Activated CD4-positive, alpha-beta memory T cell treated with anti-CD3 and anti-CD28 coated beads, Interleukin-2, amount 10 ng/mL, durations not matched to agents 7 days and 5 days (primary cell): Measurements from ENCODE around the gene GLB1L. TPM values are rescaled to one million over a fixed set of nuclear protein-coding genes. Genes with fewer than 3 reads are reported as not detected.

Experiments
- CTCF ChIA-PET: fragments of 350-600 bp; sonication (Branson Sonifier 250); formaldehyde crosslinking; loops from one replicate; lab custom pipeline; 2021; ENCODE audit warnings: antibody characterized with exemption, inconsistent platforms; lab: Charles Lee
- POLR2A ChIA-PET: fragments of 350-600 bp; sonication (Branson Sonifier 250); formaldehyde crosslinking; loops from one replicate; lab custom pipeline; 2021; ENCODE audit warnings: antibody characterized with exemption; lab: Charles Lee
- DNase-seq: peaks from one replicate; pipeline ENCODE4 v3.0.0-alpha.2; 2020
- H3K27ac Mint-ChIP-seq: one replicate; pipeline ENCODE4 v1.8.0; 2021; ENCODE audit warnings: mild to moderate bottlenecking, mixed read lengths
- H3K27me3 Mint-ChIP-seq: one replicate; pipeline ENCODE4 v1.8.0; 2021; ENCODE audit warnings: mixed read lengths
- H3K36me3 Mint-ChIP-seq: one replicate; pipeline ENCODE4 v1.8.0; 2021; ENCODE audit warnings: low read depth, mixed read lengths
- H3K4me1 Mint-ChIP-seq: one replicate; pipeline ENCODE4 v1.8.0; 2021; ENCODE audit warnings: mixed read lengths
- H3K4me3 Mint-ChIP-seq: one replicate; pipeline ENCODE4 v1.8.0; 2021; ENCODE audit warnings: mild to moderate bottlenecking, mixed read lengths
- H3K9me3 Mint-ChIP-seq: one replicate; pipeline ENCODE4 v1.8.0; 2021; ENCODE audit warnings: mixed read lengths
- total RNA-seq, 2 experiments: library from RNA; stranded (reverse); gene quantifications; one replicate each; pipeline ENCODE4 v1.2.3, GENCODE V29; 2021

The GLB1L gene
- total RNA-seq, 2 experiments from 2014 or later: 6.2 to 7.3 TPM

GRCh38 chr2:219252084-219252483 is 6.8 kb upstream of the GLB1L start:
- DNase-seq: peak; percentile 46
- Mint-ChIP-seq H3K4me3 (peak overlapping the region; percentile 100), H3K27me3 (no peaks in the 10 kb centered on the region), H3K9me3 (no peaks in the 10 kb centered on the region), H3K27ac (peak overlapping the region; percentile 81), H3K36me3 (peaks cover 63% of the 10 kb centered on the region), H3K4me1 (peaks cover 66% of the 10 kb centered on the region)
- ChIA-PET CTCF (interaction anchor here (0.6 to 9.7 kb wide), 8 partner anchors 10 to 222 kb away, joined by 3 to 120 read pairs (median 4); partner anchors contain the start of genes ANKZF1 and ATG9A), POLR2A (interaction anchor here (0.7 to 15.2 kb wide), 14 partner anchors 8 to 136 kb away, joined by 3 to 425 read pairs (median 36); partner anchors contain the start of genes ABCB6, ANKZF1, ATG9A and CNPPD1)

GRCh38 chr2:219251656-219252055 is 6.4 kb upstream of the GLB1L start:
- peak overlapping the region; percentile 81 for H3K27ac Mint-ChIP-seq
- CTCF ChIA-PET: interaction anchor here (1.0 to 9.7 kb wide), 4 partner anchors 10 to 222 kb away, joined by 3 to 120 read pairs (median 6); partner anchors contain the start of genes ANKZF1 and ATG9A
- H3K4me3 Mint-ChIP-seq: peak overlapping the region; percentile 100

GRCh38 chr2:219250049-219250781 is 5.0 kb upstream of the GLB1L start:
- POLR2A ChIA-PET: interaction anchor here (1.0 to 15.2 kb wide), 9 partner anchors 17 to 853 kb away, joined by 3 to 425 read pairs (median 19); partner anchors contain the start of genes ABCB6, ANKZF1, ATG9A and CNPPD1

More at GRCh38 chr2:219251656-219252055, 6.4 kb upstream of the GLB1L start:
- Mint-ChIP-seq H3K4me1 (peaks cover 70% of the 10 kb centered on the region), H3K9me3 (no peaks in the 10 kb centered on the region), H3K27me3 (no peaks in the 10 kb centered on the region), H3K36me3 (peaks cover 68% of the 10 kb centered on the region)
- POLR2A ChIA-PET: interaction anchor here (2.9 to 15.2 kb wide), 9 partner anchors 8 to 93 kb away, joined by 17 to 425 read pairs (median 63); partner anchors contain the start of genes ABCB6, ANKZF1, ATG9A and CNPPD1
- no peak for DNase-seq

GRCh38 chr2:219249203-219249980 is 4.1 kb upstream of the GLB1L start:
- ChIA-PET POLR2A (interaction anchor here (1.0 to 15.2 kb wide), 10 partner anchors 17 to 853 kb away, joined by 3 to 425 read pairs (median 8); partner anchors contain the start of genes ABCB6, ANKZF1, ATG9A and CNPPD1), CTCF (interaction anchor here (1.1 to 9.7 kb wide), 8 partner anchors 20 to 89 kb away, joined by 3 to 120 read pairs (median 4); partner anchors contain the start of genes ANKZF1, ATG9A, CNPPD1 and DNAJB2)
- H3K4me1 Mint-ChIP-seq: peaks cover 77% of the 10 kb centered on the region
- no peaks in the 10 kb centered on the region for H3K9me3 Mint-ChIP-seq
- H3K27ac Mint-ChIP-seq: peak overlapping the region; percentile 81
- H3K27me3 Mint-ChIP-seq: no peaks in the 10 kb centered on the region
- peak; percentile 66 for DNase-seq
- H3K36me3 Mint-ChIP-seq: peaks cover 73% of the 10 kb centered on the region
- peak overlapping the region; percentile 100 for H3K4me3 Mint-ChIP-seq

More at GRCh38 chr2:219250049-219250781, 5.0 kb upstream of the GLB1L start:
- Mint-ChIP-seq H3K27ac (peak overlapping the region; percentile 81), H3K9me3 (no peaks in the 10 kb centered on the region), H3K27me3 (no peaks in the 10 kb centered on the region), H3K36me3 (peaks cover 73% of the 10 kb centered on the region), H3K4me1 (peaks cover 74% of the 10 kb centered on the region), H3K4me3 (peak overlapping the region; percentile 100)
- DNase-seq: no peak
- CTCF ChIA-PET: interaction anchor here (1.2 to 9.7 kb wide), 7 partner anchors 21 to 90 kb away, joined by 4 to 120 read pairs (median 4); partner anchors contain the start of genes ANKZF1, ATG9A, CNPPD1 and DNAJB2

- Mint-ChIP-seq H3K27ac (peak overlapping the region; percentile 81), H3K9me3 (no peaks in the 10 kb centered on the region), H3K27me3 (no peaks in the 10 kb centered on the region), H3K36me3 (peaks cover 73% of the 10 kb centered on the region), H3K4me1 (peaks cover 81% of the 10 kb centered on the region), H3K4me3 (peak overlapping the region; percentile 100)
- DNase-seq: no peak
- CTCF ChIA-PET: interaction anchor here (1.0 to 9.7 kb wide), 7 partner anchors 11 to 89 kb away, joined by 3 to 120 read pairs (median 4); partner anchors contain the start of genes ANKZF1, ATG9A, DNAJB2 and NHEJ1
- POLR2A ChIA-PET: interaction anchor here (0.7 to 15.2 kb wide), 10 partner anchors 16 to 90 kb away, joined by 3 to 425 read pairs (median 8); partner anchors contain the start of genes ABCB6, ANKZF1, ATG9A and CNPPD1
Measured at GRCh38 chr2:219248845-219249202, 3.6 kb upstream of the GLB1L start.

GRCh38 chr2:219247678-219248642 is 2.7 kb upstream of the GLB1L start:
- peak overlapping the region; percentile 81 for H3K27ac Mint-ChIP-seq
- POLR2A ChIA-PET: interaction anchor here (0.6 to 15.2 kb wide), 13 partner anchors 15 to 1018 kb away, joined by 3 to 425 read pairs (median 5); partner anchors contain the start of genes ABCB6, ANKZF1, ATG9A and CNPPD1
- no peaks in the 10 kb centered on the region for H3K9me3 Mint-ChIP-seq
- DNase-seq: peak; percentile 76
- no peaks in the 10 kb centered on the region for H3K27me3 Mint-ChIP-seq
- H3K36me3 Mint-ChIP-seq: peaks cover 69% of the 10 kb centered on the region
- H3K4me1 Mint-ChIP-seq: peaks cover 87% of the 10 kb centered on the region
- H3K4me3 Mint-ChIP-seq: peak overlapping the region; percentile 100
- CTCF ChIA-PET: interaction anchor here (0.8 to 9.7 kb wide), 8 partner anchors 12 to 52 kb away, joined by 3 to 120 read pairs (median 4); partner anchors contain the start of genes ANKZF1, ATG9A and DNAJB2

GRCh38 chr2:219246559-219246958 is 1.3 kb upstream of the GLB1L start:
- Mint-ChIP-seq H3K4me1 (peaks cover 78% of the 10 kb centered on the region), H3K36me3 (peaks cover 55% of the 10 kb centered on the region), H3K27me3 (no peaks in the 10 kb centered on the region), H3K9me3 (no peaks in the 10 kb centered on the region), H3K27ac (peak overlapping the region; percentile 81), H3K4me3 (peak overlapping the region; percentile 100)
- DNase-seq: no peak
- POLR2A ChIA-PET: interaction anchor here (1.3 to 15.2 kb wide), 6 partner anchors 7 to 70 kb away, joined by 3 to 425 read pairs (median 25); partner anchors contain the start of genes ABCB6, ANKZF1, ATG9A and CNPPD1
- CTCF ChIA-PET: interaction anchor here (1.0 to 3.7 kb wide), 7 partner anchors 8 to 87 kb away, joined by 3 to 32 read pairs (median 12); partner anchors contain the start of genes CNPPD1, DNAJB2 and TUBA4A

GRCh38 chr2:219245899-219246230 is 621 bp upstream of the GLB1L start:
- peaks cover 71% of the 10 kb centered on the region for H3K4me1 Mint-ChIP-seq
- no peak for DNase-seq
- H3K36me3 Mint-ChIP-seq: peaks cover 48% of the 10 kb centered on the region
- peak overlapping the region; percentile 81 for H3K27ac Mint-ChIP-seq
- H3K4me3 Mint-ChIP-seq: peak overlapping the region; percentile 100
- H3K9me3 Mint-ChIP-seq: no peaks in the 10 kb centered on the region
- no peaks in the 10 kb centered on the region for H3K27me3 Mint-ChIP-seq
- ChIA-PET CTCF (interaction anchor here (0.9 to 3.7 kb wide), 11 partner anchors 8 to 86 kb away, joined by 3 to 32 read pairs (median 7); partner anchors contain the start of genes ANKZF1, ATG9A, CNPPD1 and DNAJB2), POLR2A (interaction anchor here (1.1 to 15.2 kb wide), 11 partner anchors 8 to 141 kb away, joined by 3 to 425 read pairs (median 12); partner anchors contain the start of genes ABCB6, ANKZF1, ATG9A and CNPPD1)

GRCh38 chr2:219244789-219245147 is 476 bp downstream of the GLB1L start:
- Mint-ChIP-seq H3K27ac (peak overlapping the region; percentile 81), H3K4me1 (peaks cover 60% of the 10 kb centered on the region), H3K27me3 (no peaks in the 10 kb centered on the region), H3K9me3 (no peaks in the 10 kb centered on the region), H3K4me3 (peak overlapping the region; percentile 100), H3K36me3 (peaks cover 40% of the 10 kb centered on the region)
- DNase-seq: no peak
- ChIA-PET CTCF (interaction anchor here (0.9 to 3.7 kb wide), 12 partner anchors 10 to 351 kb away, joined by 3 to 32 read pairs (median 7); partner anchors contain the start of genes ANKZF1, ATG9A, CNPPD1 and DNAJB2), POLR2A (interaction anchor here (0.6 to 15.2 kb wide), 17 partner anchors 9 to 143 kb away, joined by 3 to 425 read pairs (median 5); partner anchors contain the start of genes ABCB6, ANKZF1, ATG9A and CNPPD1)

- no peak for DNase-seq
- peaks cover 46% of the 10 kb centered on the region for H3K4me1 Mint-ChIP-seq
- CTCF ChIA-PET: interaction anchor here (3.7 kb wide), 1 partner anchor 51 kb away, joined by 32 read pairs; no protein-coding TSS in a partner anchor
- peak overlapping the region; percentile 39 for H3K4me3 Mint-ChIP-seq
- H3K27me3 Mint-ChIP-seq: no peaks in the 10 kb centered on the region
- POLR2A ChIA-PET: interaction anchor here (0.6 to 15.2 kb wide), 4 partner anchors 10 to 159 kb away, joined by 3 to 425 read pairs (median 40); partner anchors contain the start of genes ANKZF1, ATG9A, CNPPD1 and TUBA4A
- H3K36me3 Mint-ChIP-seq: peaks cover 31% of the 10 kb centered on the region
- H3K27ac Mint-ChIP-seq: peak overlapping the region; percentile 56
- no peaks in the 10 kb centered on the region for H3K9me3 Mint-ChIP-seq
Measured at GRCh38 chr2:219243291-219243761, 1.9 kb downstream of the GLB1L start.
